HEK293 (cell line): ENCODE results near the gene CNNM1.

Experiments used
- BCL11A ChIP-seq: fragments of 450-650 bp; formaldehyde crosslinking; IDR thresholded peaks from 2 replicates; pipeline ENCODE4 v1.5.1; 2016; ENCODE audit warnings: low read depth, missing biosample characterization, missing genetic modification characterization
- CTCF ChIP-seq: fragments of 450-650 bp; formaldehyde crosslinking; IDR thresholded peaks from 2 replicates; pipeline ENCODE4 v1.5.1; 2016; ENCODE audit warnings: missing biosample characterization, missing genetic modification characterization
- HOXA7 ChIP-seq: sonication (generic); formaldehyde crosslinking; IDR thresholded peaks from 2 replicates; pipeline ENCODE4 v1.8.1; 2022; ENCODE audit warnings: missing genetic modification reagents, borderline replicate concordance
- IKZF3 ChIP-seq: fragments of 450-650 bp; IDR thresholded peaks from 2 replicates; pipeline ENCODE4 v1.5.0; 2018; ENCODE audit warnings: missing biosample characterization, mild to moderate bottlenecking, missing genetic modification characterization, moderate library complexity
- REPIN1 ChIP-seq: fragments of 450-650 bp; formaldehyde crosslinking; IDR thresholded peaks from 2 replicates; pipeline ENCODE4 v1.5.1; 2017; ENCODE audit warnings: missing biosample characterization, missing genetic modification characterization, low read depth
- REST ChIP-seq: fragments of 450-650 bp; formaldehyde crosslinking; IDR thresholded peaks from 2 replicates; pipeline ENCODE4 v1.5.1; 2016; ENCODE audit warnings: missing biosample characterization, missing genetic modification characterization
- YY1 ChIP-seq: fragments of 450-650 bp; formaldehyde crosslinking; IDR thresholded peaks from 2 replicates; pipeline ENCODE4 v1.5.1; 2018; ENCODE audit warnings: missing biosample characterization, missing genetic modification characterization
- ZBTB10 ChIP-seq: fragments of 450-650 bp; formaldehyde crosslinking; IDR thresholded peaks from 2 replicates; pipeline ENCODE4 v1.5.1; 2016; ENCODE audit warnings: missing biosample characterization, missing genetic modification characterization
- ZBTB20 ChIP-seq: fragments of 450-650 bp; formaldehyde crosslinking; IDR thresholded peaks from 2 replicates; pipeline ENCODE4 v1.5.1; 2016; ENCODE audit warnings: missing biosample characterization, missing genetic modification characterization
- ZNF214 ChIP-seq: fragments of 450-650 bp; formaldehyde crosslinking; IDR thresholded peaks from 2 replicates; pipeline ENCODE4 v1.5.1; 2017; ENCODE audit warnings: missing biosample characterization, mild to moderate bottlenecking, missing genetic modification characterization, borderline replicate concordance
- ZNF24 ChIP-seq: fragments of 450-650 bp; formaldehyde crosslinking; IDR thresholded peaks from 2 replicates; pipeline ENCODE4 v1.5.1; 2016; ENCODE audit warnings: missing biosample characterization, missing genetic modification characterization
- ZNF274 ChIP-seq, 2 experiments: fragments of 200-500 bp in 1 of 2; fragments of 450-650 bp in 1 of 2; sonication (Bioruptor generic) in 1 of 2; formaldehyde crosslinking in 1 of 2; IDR thresholded peaks; 2 replicates each; pipeline versions ENCODE4 v1.5.1 to v1.6.1; 2014 to 2016; ENCODE audit warnings: borderline replicate concordance in 1 of 2, inconsistent platforms in 1 of 2, low read length in 1 of 2, missing biosample characterization in 1 of 2, missing genetic modification characterization in 1 of 2
- ZNF560 ChIP-seq: fragments of 450-650 bp; formaldehyde crosslinking; IDR thresholded peaks from 2 replicates; pipeline ENCODE4 v1.5.1; 2017; ENCODE audit warnings: missing biosample characterization, missing genetic modification characterization, borderline replicate concordance
- ZNF785 ChIP-seq: fragments of 450-650 bp; formaldehyde crosslinking; IDR thresholded peaks from 2 replicates; pipeline ENCODE4 v1.5.1; 2016; ENCODE audit warnings: missing biosample characterization, missing genetic modification characterization

- TF ChIP-seq CTCF (tag by site-specific recombination): no peak
- TF ChIP-seq IKZF3 (tag by site-specific recombination): no peak
- no peak for TF ChIP-seq ZNF214 (tag by site-specific recombination)
- TF ChIP-seq REST (tag by site-specific recombination): no peak
- no peak for TF ChIP-seq REPIN1
- TF ChIP-seq YY1 (tag by site-specific recombination): no peak
- TF ChIP-seq ZNF560: no peak
- no peak for TF ChIP-seq ZBTB20 (tag by site-specific recombination)
- TF ChIP-seq ZNF274 (IDR thresholded peaks at IDR 0.05; ENCODE audit: low read length): no peak
- TF ChIP-seq ZNF274 (tag by site-specific recombination; IDR thresholded peaks at IDR 0.05; ENCODE audit: borderline replicate concordance): no peak
- TF ChIP-seq HOXA7 (CRISPR knock-in tag): no peak
- no peak for TF ChIP-seq ZNF24 (tag by site-specific recombination)
- no peak for TF ChIP-seq ZBTB10 (tag by site-specific recombination)
- TF ChIP-seq ZNF785 (tag by site-specific recombination): no peak
- TF ChIP-seq BCL11A (tag by site-specific recombination): no peak
These were observed 43.6 kb downstream of the CNNM1 start for GRCh38 chr10:99372546-99373271.
